Measurements from ENCODE around the gene STK11IP. TPM values are rescaled to one million over a fixed set of nuclear protein-coding genes. Genes with fewer than 3 reads are reported as not detected.

STK11IP gene
- total RNA-seq, 1 experiment from 2014 or later: 29.3 TPM

GRCh38 chr2:219611866-219612576, 14.4 kb downstream of the STK11IP start:
- CTCF ChIA-PET: no interaction called here
- no peaks in the 10 kb centered on the region for H3K9me3 Mint-ChIP-seq (ENCODE audit: low read depth, unreplicated experiment)
- no peak for TF ChIP-seq CTCF (IDR thresholded peaks at IDR 0.05; ENCODE audit: unreplicated experiment)

GRCh38 chr2:219612577-219613286, 15.1 kb downstream of the STK11IP start:
- H3K36me3 Mint-ChIP-seq (ENCODE audit: insufficient read depth, unreplicated experiment): peaks cover 19% of the 10 kb centered on the region
- no peaks in the 10 kb centered on the region for H3K27me3 Mint-ChIP-seq (ENCODE audit: unreplicated experiment)
- CTCF ChIA-PET: no interaction called here

More at GRCh38 chr2:219611866-219612576, 14.4 kb downstream of the STK11IP start:
- Mint-ChIP-seq H3K36me3 (ENCODE audit: insufficient read depth, unreplicated experiment) (peaks cover 19% of the 10 kb centered on the region), H3K27me3 (ENCODE audit: unreplicated experiment) (no peaks in the 10 kb centered on the region), H3K27ac (ENCODE audit: unreplicated experiment) (no peak overlapping the region), H3K4me1 (ENCODE audit: low read depth, unreplicated experiment) (no peaks in the 10 kb centered on the region), H3K4me3 (ENCODE audit: low read depth, unreplicated experiment) (no peak overlapping the region)
- BruUV-seq (replicated peaks): no TSS peak
- intact Hi-C loops (cut with micrococcal nuclease; ENCODE audit: unreplicated experiment): no loop called here
- no peak for DNase-seq

GRCh38 chr2:219613461-219614070, 15.9 kb downstream of the STK11IP start:
- Mint-ChIP-seq H3K4me3 (ENCODE audit: low read depth, unreplicated experiment) (no peak overlapping the region), H3K9me3 (ENCODE audit: low read depth, unreplicated experiment) (no peaks in the 10 kb centered on the region), H3K36me3 (ENCODE audit: insufficient read depth, unreplicated experiment) (peaks cover 19% of the 10 kb centered on the region), H3K27me3 (ENCODE audit: unreplicated experiment) (no peaks in the 10 kb centered on the region), H3K27ac (ENCODE audit: unreplicated experiment) (no peak overlapping the region), H3K4me1 (ENCODE audit: low read depth, unreplicated experiment) (peaks cover under 1% of the 10 kb centered on the region)
- CTCF ChIA-PET: interaction anchor here (1.0 kb wide), 1 partner anchor 27 kb away, joined by 3 read pairs; no protein-coding TSS in a partner anchor
- no peak for DNase-seq
- intact Hi-C loops (cut with micrococcal nuclease; ENCODE audit: unreplicated experiment): no loop called here
- no peak for TF ChIP-seq CTCF (IDR thresholded peaks at IDR 0.05; ENCODE audit: unreplicated experiment)
- no TSS peak for BruUV-seq (replicated peaks)

More at GRCh38 chr2:219612577-219613286, 15.1 kb downstream of the STK11IP start:
- intact Hi-C loops (cut with micrococcal nuclease; ENCODE audit: unreplicated experiment): no loop called here
- Mint-ChIP-seq H3K9me3 (ENCODE audit: low read depth, unreplicated experiment) (no peaks in the 10 kb centered on the region), H3K27ac (ENCODE audit: unreplicated experiment) (no peak overlapping the region), H3K4me1 (ENCODE audit: low read depth, unreplicated experiment) (no peaks in the 10 kb centered on the region), H3K4me3 (ENCODE audit: low read depth, unreplicated experiment) (no peak overlapping the region)
- DNase-seq: no peak
- no TSS peak for BruUV-seq (replicated peaks)
- TF ChIP-seq CTCF (IDR thresholded peaks at IDR 0.05; ENCODE audit: unreplicated experiment): no peak

GRCh38 chr2:219614076-219614860, 16.6 kb downstream of the STK11IP start:
- intact Hi-C loops (cut with micrococcal nuclease; ENCODE audit: unreplicated experiment): no loop called here
- TF ChIP-seq CTCF (IDR thresholded peaks at IDR 0.05; ENCODE audit: unreplicated experiment): no peak
- CTCF ChIA-PET: interaction anchor here (1.0 kb wide), 1 partner anchor 27 kb away, joined by 3 read pairs; no protein-coding TSS in a partner anchor
- H3K4me3 Mint-ChIP-seq (ENCODE audit: low read depth, unreplicated experiment): no peak overlapping the region
- no peak overlapping the region for H3K27ac Mint-ChIP-seq (ENCODE audit: unreplicated experiment)
- H3K36me3 Mint-ChIP-seq (ENCODE audit: insufficient read depth, unreplicated experiment): peaks cover 19% of the 10 kb centered on the region
- H3K9me3 Mint-ChIP-seq (ENCODE audit: low read depth, unreplicated experiment): no peaks in the 10 kb centered on the region
- BruUV-seq (replicated peaks): no TSS peak
- peaks cover 6% of the 10 kb centered on the region for H3K4me1 Mint-ChIP-seq (ENCODE audit: low read depth, unreplicated experiment)
- DNase-seq: no peak
- H3K27me3 Mint-ChIP-seq (ENCODE audit: unreplicated experiment): no peaks in the 10 kb centered on the region
